Activated T-cell treated with anti-CD3 and anti-CD28 coated beads, Interleukin-2, amount 50 U/mL, for 4 hours (primary cell): Measurements from ENCODE around the gene TMPRSS11F. TPM values are rescaled to one million over a fixed set of nuclear protein-coding genes. Genes with fewer than 3 reads are reported as not detected.

Experiments
- ATAC-seq, 2 donors: fragments of 200-7000 bp; cut with Tn5 transposase; one replicate each; pipeline ENCODE4 v1.10.0; 2021
- DNase-seq: peaks from one replicate; pipeline ENCODE4 v3.0.0-alpha.2; 2020
- H3K27me3 Mint-ChIP-seq: one replicate; pipeline ENCODE4 v1.8.0; 2021; ENCODE audit warnings: low read depth, mixed read lengths
- H3K36me3 Mint-ChIP-seq: one replicate; pipeline ENCODE4 v1.8.0; 2022; ENCODE audit warnings: mixed read lengths; ENCODE audit not compliant: insufficient read depth
- H3K4me1 Mint-ChIP-seq: one replicate; pipeline ENCODE4 v1.8.0; 2021; ENCODE audit warnings: low read depth, mixed read lengths
- H3K4me3 Mint-ChIP-seq: one replicate; pipeline ENCODE4 v1.8.0; 2021; ENCODE audit warnings: mild to moderate bottlenecking, moderate library complexity, mixed read lengths
- H3K9me3 Mint-ChIP-seq: one replicate; pipeline ENCODE4 v1.8.0; 2021; ENCODE audit warnings: mixed read lengths
- total RNA-seq, 3 donors: library from RNA; stranded (reverse); gene quantifications; one replicate each; pipeline ENCODE4 v1.2.1, GENCODE V29; 2021

TMPRSS11F gene
- total RNA-seq, 3 donors from 2014 or later = not detected

- Mint-ChIP-seq H3K4me3 (no peak overlapping the region), H3K27me3 (peaks cover 4% of the 10 kb centered on the region), H3K4me1 (no peaks in the 10 kb centered on the region), H3K36me3 (no peaks in the 10 kb centered on the region), H3K9me3 (no peaks in the 10 kb centered on the region)
- no peak for ATAC-seq
- DNase-seq = no peak
These were observed 118.0 kb downstream of the TMPRSS11F start for GRCh38 chr4:68011684-68012083.

Other genes starting within 250 kb of the TMPRSS11F start
- not detected for gene TMPRSS11D, start 245.9 kb downstream of the TMPRSS11F start, total RNA-seq
- gene TMPRSS11A, start 166.4 kb downstream of the TMPRSS11F start, total RNA-seq = not detected
- gene TMPRSS11B, start 115.8 kb upstream of the TMPRSS11F start, total RNA-seq = not detected
- gene YTHDC1, start 220.2 kb upstream of the TMPRSS11F start, total RNA-seq = 10 to 100 TPM; 65.1 to 75.7 (median 75.6) TPM